HG03457 (cell line): ENCODE results near the gene TCEANC.
A peak's percentile ranks its signal among the peaks of the same experiment; 100 is the strongest.

Experiments used
- ATAC-seq: cut with Tn5 transposase; IDR thresholded peaks from one replicate; pipeline ENCODE4 v1.9.1; 2021; ENCODE audit warnings: moderate number of reproducible peaks; ENCODE audit not compliant: unreplicated experiment

Gene TCEANC

GRCh38 chrX:13690836-13691235 lies 37.9 kb downstream of the TCEANC start:
- ATAC-seq, result no peak

- ATAC-seq, result no peak
Measured at GRCh38 chrX:13691841-13692371, 39.0 kb downstream of the TCEANC start.

GRCh38 chrX:13692771-13693231 lies 39.9 kb downstream of the TCEANC start:
- no peak for ATAC-seq

GRCh38 chrX:13693341-13693961 lies 40.5 kb downstream of the TCEANC start:
- no peak for ATAC-seq

GRCh38 chrX:13694359-13694758 lies 41.4 kb downstream of the TCEANC start:
- no peak for ATAC-seq

- no peak for ATAC-seq
Measured at GRCh38 chrX:13694983-13695382, 42.0 kb downstream of the TCEANC start.

GRCh38 chrX:13695601-13696115 lies 42.7 kb downstream of the TCEANC start:
- ATAC-seq, result no peak

GRCh38 chrX:13697455-13697854 lies 44.5 kb downstream of the TCEANC start:
- peak; percentile 42 for ATAC-seq

- ATAC-seq, result no peak
Measured at GRCh38 chrX:13697976-13698375, 45.0 kb downstream of the TCEANC start.

GRCh38 chrX:13698432-13698831 lies 45.5 kb downstream of the TCEANC start:
- no peak for ATAC-seq

- no peak for ATAC-seq
Measured at GRCh38 chrX:13699183-13699826, 46.4 kb downstream of the TCEANC start.

- ATAC-seq, result no peak
Measured at GRCh38 chrX:13700380-13700779, 47.4 kb downstream of the TCEANC start.

GRCh38 chrX:13702111-13702789 lies 49.3 kb downstream of the TCEANC start:
- ATAC-seq, result no peak

GRCh38 chrX:13703135-13703534 lies 50.2 kb downstream of the TCEANC start:
- no peak for ATAC-seq

- ATAC-seq, result no peak
Measured at GRCh38 chrX:13703589-13703988, 50.6 kb downstream of the TCEANC start.

- ATAC-seq, result no peak
Measured at GRCh38 chrX:13711141-13711540, 58.2 kb downstream of the TCEANC start.
